HepG2 (cell line): ENCODE measurements around the gene SLC6A5.

Experiments
- MAFK ChIP-seq, 2 experiments: IDR thresholded peaks in 1 of 2; conservative IDR thresholded peaks in 1 of 2; 2 replicates each; pipeline ENCODE4 v1.6.1; 2011; ENCODE audit warnings: improper control_type of control experiment in 2 of 2, low read length in 2 of 2
- RXRA ChIP-seq: sonication (generic); formaldehyde crosslinking; IDR thresholded peaks from 2 replicates; pipeline ENCODE4 v1.5.1; 2020; ENCODE audit warnings: missing genetic modification reagents
- SMC3 ChIP-seq: IDR thresholded peaks from 2 replicates; pipeline ENCODE4 v1.6.1; 2011; ENCODE audit warnings: low read length, improper control_type of control experiment
- SP1 ChIP-seq, 2 experiments: fragments of 450-650 bp in 1 of 2; sonication (generic) in 1 of 2; formaldehyde crosslinking in 1 of 2; IDR thresholded peaks; 2 replicates each; pipeline versions ENCODE4 v1.4.0 to v1.6.1; 2016 to 2020; ENCODE audit warnings: missing genetic modification reagents in 1 of 2
- TARDBP ChIP-seq: sonication (generic); formaldehyde crosslinking; IDR thresholded peaks from 2 replicates; pipeline ENCODE4 v1.8.0; 2022; ENCODE audit warnings: mild to moderate bottlenecking, missing genetic modification reagents

DNA sequence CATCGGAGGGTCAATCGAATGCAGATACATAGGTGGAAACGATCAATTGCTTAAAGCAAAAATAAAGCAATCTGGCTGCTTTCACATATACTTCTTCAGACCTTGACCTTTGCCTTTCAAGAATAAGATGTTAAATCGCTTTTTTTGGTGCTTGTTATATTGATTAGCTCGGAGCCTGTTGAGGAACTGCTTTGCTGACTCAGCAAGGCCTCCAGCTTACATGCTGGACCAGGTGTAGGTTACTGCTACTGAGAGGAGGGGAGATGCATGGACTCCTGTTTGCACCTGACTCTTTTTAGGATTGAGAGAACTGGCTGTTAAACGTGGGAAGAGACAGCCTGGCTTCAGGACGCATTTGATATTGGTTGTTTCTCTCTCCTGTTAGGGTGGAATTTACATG is 38.7 kb downstream of the SLC6A5 start:
- no peak for TF ChIP-seq TARDBP (CRISPR knock-in tag)
- TF ChIP-seq SP1 (IDR thresholded peaks at IDR 0.05), result no peak
- no peak for TF ChIP-seq SP1 (CRISPR knock-in tag; IDR thresholded peaks at IDR 0.05)
- no peak for TF ChIP-seq RXRA (CRISPR knock-in tag)
- TF ChIP-seq MAFK (conservative IDR thresholded peaks at IDR 0.05 in 1 of 2, IDR thresholded peaks at IDR 0.05 in 1 of 2; ENCODE audit: low read length in 2 of 2), result peak; percentile 89 to 96
- TF ChIP-seq SMC3, result no peak
